Stimulated activated CD4-positive, alpha-beta T cell treated with anti-CD3 and anti-CD28 coated beads, Interleukin-1b, Interleukin-23, amount 100 ng/mL, for 1 hour (primary cell): ENCODE results near the gene SH3BGR.
"Not testable (repeated sequence)": the region's sequence is repeated elsewhere in the genome, so short reads cannot be mapped to it uniquely, and the experiment has no call there.

Experiments
- DNase-seq, 2 donors: peaks; one replicate each; pipeline ENCODE4 v3.0.0-alpha.2; 2020; ENCODE audit warnings: low read depth in 2 of 2

Gene SH3BGR

DNA sequence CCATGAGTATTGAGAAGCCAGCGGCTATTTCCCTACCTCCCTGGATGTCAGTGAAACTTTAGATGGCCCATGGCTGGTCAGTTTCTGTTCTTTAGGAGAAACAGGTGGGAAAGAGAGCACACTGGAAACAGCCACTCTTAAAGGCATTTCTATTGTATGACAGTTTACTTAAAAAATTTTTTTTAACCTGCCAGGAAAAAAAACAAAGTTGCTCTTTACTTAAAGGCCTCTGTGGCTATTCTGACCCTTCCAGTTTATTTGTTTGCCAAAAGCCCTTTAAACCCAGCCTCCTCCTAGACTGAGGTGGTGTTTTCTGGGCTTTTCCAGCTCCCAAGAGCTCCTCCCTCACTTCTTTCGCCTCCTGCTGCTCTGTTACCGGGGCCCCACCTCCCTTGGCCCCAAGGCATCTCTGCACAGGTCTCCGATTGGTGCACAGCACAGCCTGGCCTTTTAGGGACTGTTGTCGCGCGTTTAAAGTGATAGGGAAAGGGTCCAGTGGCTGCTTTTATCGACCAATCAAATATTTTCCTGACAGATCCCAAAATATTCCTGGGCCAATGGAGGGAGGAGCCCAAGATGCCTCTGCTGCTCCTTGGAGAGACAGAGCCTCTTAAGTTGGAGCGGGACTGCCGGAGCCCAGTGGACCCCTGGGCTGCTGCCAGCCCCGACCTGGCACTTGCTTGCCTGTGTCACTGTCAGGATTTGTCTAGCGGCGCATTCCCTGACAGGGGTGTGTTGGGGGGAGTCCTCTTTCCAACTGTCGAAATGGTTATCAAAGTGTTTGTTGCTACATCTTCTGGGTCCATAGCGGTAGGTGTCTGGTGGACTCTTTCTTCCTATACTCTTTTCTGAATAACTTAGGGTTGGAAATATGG is at the start of gene SH3BGR:
SH3BGR (plus strand) TSS at position 639 of the 875 bp plus-strand sequence; CDS start at position 766, 127 bp downstream.
- DNase-seq, result no peak

- no peak for DNase-seq
Observed at GRCh38 chr21:39406065-39406464, 45.7 kb upstream of the SH3BGR start.

GRCh38 chr21:39419204-39419603 is 32.6 kb upstream of the SH3BGR start:
- DNase-seq, result not testable (repeated sequence)

- no peak for DNase-seq
Observed at GRCh38 chr21:39422527-39423241, 29.1 kb upstream of the SH3BGR start.

- no peak for DNase-seq
Observed at GRCh38 chr21:39429445-39429844, 22.3 kb upstream of the SH3BGR start.

DNA sequence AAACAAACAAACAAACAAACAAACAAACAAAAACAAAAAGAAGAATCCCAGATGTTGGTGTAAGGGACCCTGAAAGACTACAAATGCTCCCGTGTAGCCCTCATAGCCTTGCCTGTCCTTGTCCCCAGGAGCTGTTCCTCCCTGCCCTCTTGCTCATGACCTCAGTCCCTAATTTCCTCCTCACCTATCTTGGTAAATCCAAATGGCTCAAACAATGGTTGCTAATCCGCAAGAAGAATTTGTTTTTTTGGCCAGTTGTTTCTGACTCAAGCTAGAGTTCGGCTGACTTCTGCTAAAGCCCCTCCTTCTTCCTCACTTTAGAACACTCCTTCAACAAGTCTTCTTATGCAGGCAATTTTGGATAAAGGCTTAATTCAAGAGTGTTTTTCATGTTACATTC is 21.8 kb upstream of the SH3BGR start:
- no peak for DNase-seq

DNA sequence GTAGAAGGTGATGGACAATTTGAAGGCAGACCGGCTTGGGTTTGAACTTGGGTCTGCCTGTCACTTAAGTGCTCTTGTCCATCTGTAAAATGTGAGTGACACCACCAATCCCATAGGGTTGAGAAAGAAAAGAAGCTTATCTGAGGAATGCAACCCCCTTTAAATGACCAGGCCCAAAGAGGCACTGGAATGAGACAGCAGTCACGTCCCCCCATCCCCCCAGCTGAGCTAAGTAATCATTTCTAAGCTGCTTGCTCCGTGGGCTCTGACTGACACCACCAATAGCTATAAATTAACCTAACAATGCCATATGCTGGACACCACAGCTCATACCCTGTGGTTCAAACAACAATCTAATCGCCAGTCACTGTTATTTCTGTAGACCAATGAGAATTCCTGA is 21.3 kb upstream of the SH3BGR start:
- no peak for DNase-seq

DNA sequence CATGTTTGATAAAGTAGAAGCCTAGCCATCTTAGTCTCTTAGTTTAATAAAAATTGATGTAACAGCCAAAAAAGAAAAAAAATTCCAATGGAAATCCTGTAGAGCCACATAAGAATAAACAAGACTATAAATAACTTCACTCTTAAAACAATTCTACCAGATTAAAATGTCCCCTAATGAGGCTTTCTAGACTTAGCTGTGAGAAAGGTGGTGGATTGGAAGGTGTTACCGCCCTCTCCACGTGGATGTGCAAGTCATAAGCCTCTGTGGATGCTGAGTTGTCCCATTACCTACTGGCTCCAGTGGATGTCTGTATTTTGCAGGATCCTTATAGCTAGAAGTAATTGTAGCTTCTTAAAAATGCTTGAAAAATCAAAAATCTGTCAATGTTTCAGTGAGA is 20.8 kb upstream of the SH3BGR start:
- DNase-seq, result no peak

GRCh38 chr21:39434950-39435349 is 16.8 kb upstream of the SH3BGR start:
- DNase-seq, result no peak

GRCh38 chr21:39439232-39439631 is 12.5 kb upstream of the SH3BGR start:
- no peak for DNase-seq

DNA sequence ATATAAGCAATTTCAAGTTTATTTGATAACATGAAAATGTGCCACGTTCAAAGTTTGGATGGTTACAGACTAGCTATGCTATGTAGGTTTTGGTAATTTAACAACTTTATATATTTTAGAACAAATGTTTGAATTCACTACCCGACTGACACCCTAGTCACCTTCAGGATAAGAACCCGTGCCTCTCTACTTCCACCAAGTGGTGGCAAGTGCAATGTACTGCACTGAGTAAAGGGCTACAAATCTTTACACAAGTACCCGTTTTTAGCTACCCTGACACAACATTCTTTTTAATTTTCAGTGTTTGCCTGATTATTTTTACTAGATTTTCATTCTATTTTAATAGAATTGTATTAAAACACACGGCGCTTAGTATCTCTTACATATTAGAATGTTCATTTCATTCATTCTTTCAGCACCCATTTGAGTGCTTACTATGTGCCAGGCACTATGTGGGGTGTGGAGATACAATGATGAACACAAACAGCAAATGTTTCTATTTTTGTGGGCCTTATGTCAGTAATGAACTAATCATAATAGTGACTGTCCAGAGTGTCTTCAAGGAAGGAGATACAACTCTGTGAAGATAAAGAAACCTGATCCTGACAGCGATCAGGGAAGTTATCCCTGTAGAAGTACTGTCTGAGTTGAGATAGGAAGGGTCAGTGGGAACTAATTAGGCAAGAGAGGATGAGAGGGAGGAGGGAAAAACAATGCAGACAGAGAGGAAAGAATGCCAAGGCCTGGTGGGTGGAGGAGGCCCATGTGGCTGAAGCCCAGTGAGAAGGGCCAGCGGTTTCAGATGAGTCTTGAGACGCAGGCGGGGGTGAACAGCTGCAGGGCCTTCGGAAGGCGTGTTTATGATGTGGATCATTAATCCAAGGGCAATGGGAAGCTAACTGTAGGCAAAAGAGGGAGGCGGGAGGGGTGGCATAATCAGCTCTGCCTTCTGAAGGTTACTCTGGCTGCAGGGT is 10.0 kb upstream of the SH3BGR start:
- DNase-seq, result no peak

DNA sequence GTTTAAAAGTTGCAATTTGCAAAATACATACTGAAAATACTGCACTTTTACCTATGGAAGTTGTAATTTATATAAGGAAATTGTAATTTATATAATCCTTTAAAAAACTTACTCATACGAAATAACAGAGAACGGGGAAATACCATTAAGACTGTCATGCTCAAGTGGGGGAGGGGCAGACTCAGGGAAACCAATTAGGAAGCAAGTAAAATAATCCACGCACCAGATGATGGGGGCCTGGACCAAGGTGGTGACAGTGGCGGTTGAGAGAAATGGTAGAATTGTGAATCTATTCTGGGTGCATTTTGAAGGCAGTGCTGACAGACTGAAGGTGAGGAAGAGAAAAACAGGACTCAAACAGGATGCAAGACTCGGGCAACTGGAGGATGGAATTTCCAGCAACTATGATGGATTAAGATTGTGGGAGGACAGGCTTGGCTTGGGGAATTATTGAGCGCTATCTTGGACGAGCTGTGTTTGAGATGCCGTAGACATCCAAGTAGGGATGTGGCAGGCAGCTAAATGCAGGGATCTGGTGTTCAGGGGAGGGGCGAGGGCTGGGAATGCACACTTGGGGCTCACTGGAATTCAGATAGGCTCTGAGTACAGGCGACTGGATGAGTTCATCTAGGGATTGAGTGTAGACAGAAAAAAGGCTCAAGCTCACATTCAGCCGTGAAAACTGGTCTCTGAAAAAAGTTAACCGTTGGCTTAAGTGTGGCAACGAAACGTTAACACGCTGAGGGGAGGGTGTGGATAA is 7.2 kb upstream of the SH3BGR start:
- DNase-seq, result no peak

DNA sequence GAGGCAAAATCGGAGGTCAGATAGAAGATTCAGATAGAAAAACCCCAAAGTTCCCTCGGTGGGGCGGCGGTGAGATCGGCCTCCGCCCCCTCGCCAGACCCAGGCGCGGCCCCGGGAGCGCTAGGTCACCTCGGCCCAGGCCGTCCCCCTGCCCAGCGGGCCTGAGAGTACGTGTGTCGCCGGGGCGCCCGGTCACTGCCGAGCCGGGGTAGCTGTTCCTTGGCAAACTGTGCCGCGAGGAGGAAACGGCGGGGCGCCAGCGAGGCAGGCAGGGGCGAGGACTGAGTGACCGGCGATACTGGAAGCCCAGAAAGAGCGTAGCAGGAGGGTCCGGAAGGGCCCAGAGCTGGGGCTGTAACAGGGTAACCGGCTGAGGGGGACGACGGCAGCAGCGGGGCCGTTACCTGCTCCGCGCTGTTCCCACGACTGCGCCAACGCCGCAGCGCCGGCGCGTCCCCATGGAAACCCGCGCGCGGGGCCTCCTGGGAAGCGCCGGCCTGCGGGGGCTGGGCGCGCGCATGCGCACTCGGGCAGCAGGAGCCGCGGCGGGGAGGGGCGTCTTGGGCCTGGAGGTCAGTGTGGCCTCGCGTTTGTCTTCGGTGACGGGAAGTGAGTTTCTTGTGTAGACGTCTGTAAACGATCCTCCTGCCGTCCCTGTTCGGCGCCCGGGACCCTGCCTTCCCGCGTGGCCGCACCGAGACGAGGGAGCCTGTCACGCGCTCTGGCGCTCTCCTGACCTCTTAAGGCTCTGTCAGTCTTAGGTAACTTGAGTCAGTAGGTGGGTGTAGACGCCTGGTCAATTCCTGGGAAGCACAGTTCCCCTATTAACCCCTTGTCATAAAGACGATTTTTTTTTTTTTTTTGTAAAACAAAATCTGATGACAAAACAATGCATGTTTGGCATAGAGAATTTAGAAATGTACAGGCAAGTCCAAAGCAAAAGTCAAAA is 6.2 kb upstream of the SH3BGR start, which contains the start of gene LCA5L:
LCA5L (minus strand) TSS at position 458 of the 949 bp plus-strand sequence. CDS start 17,285 bp downstream, outside the sequence.
- peak; percentile 74 to 79 for DNase-seq

DNA sequence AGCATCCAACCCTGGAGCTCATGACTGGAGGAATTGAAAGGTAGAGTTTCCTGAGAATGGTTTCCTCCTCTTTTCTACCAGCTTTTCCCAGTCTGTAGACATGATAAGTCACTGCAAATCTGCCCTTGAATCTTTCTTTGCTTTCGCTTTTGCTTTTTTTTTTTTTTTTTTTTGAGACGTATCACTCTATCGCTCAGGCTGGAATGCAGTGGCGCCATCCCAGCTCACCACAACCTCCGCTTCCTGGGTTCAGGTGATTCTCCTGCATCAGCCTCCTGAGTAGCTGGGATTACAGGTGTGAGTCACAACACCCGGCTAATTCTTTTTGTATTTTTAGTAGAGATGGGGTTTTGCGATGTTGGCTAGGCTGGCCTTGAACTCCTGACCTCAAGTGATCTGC is 4.5 kb upstream of the SH3BGR start:
- DNase-seq, result no peak

GRCh38 chr21:39452207-39452969 is 618 bp downstream of the SH3BGR start:
- no peak for DNase-seq

DNA sequence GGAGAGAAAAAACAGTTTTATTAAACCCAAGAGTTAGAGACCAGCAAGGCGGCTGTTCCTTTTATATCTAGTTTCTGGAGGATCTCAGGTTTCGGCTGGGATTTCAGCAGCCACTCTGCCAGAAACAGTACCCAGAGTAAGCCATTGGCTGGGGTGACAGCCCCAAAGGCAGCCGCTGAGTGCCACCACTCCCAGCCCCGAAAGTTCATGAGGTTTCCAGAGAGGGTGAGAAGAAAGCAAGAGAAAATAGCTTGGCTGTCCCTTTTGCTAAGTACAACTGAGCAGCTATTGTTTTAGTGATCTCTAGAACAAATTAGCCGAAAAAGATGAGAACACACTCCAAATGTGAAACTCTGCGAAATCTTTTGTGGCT is 1.2 kb downstream of the SH3BGR start:
- DNase-seq, result no peak

GRCh38 chr21:39453571-39454179 is 1.9 kb downstream of the SH3BGR start:
- DNase-seq, result no peak

DNA sequence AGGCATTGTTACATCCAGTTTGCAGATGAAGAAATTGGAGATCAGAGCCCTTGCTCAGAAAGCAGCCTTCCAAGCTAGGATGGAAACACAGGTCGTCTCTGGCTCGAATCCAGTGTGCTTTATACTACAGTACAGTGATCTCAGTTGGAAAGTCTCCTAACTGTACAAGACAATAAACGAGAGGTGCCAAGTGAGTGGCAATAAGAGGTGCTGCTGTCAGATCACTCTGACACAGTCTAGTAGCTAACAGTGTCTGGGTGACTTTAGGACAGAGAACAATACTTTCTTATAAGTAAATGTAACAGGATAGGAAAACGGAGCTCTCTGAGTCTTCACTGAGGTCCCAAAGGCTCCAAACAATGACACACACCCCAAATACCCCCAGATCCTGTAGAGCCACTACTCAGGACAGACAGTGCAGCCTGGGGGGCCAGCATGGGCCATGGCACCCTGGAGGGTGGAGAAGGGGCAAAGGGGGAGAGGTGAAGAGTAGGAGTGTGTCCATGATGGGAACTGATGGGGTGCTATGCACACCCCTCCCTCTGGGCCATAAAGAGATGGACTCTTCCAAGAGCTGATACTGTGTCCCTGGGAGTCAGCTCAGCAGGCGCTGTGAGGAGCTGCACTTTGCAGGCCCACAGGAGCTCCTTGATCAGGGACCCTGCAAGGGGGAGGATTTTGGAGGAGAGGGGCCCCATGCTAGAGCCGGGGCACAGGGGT is 3.3 kb downstream of the SH3BGR start:
- DNase-seq, result no peak
